ENCODE measurements around the gene MTUS2.

MTUS2 gene

DNA sequence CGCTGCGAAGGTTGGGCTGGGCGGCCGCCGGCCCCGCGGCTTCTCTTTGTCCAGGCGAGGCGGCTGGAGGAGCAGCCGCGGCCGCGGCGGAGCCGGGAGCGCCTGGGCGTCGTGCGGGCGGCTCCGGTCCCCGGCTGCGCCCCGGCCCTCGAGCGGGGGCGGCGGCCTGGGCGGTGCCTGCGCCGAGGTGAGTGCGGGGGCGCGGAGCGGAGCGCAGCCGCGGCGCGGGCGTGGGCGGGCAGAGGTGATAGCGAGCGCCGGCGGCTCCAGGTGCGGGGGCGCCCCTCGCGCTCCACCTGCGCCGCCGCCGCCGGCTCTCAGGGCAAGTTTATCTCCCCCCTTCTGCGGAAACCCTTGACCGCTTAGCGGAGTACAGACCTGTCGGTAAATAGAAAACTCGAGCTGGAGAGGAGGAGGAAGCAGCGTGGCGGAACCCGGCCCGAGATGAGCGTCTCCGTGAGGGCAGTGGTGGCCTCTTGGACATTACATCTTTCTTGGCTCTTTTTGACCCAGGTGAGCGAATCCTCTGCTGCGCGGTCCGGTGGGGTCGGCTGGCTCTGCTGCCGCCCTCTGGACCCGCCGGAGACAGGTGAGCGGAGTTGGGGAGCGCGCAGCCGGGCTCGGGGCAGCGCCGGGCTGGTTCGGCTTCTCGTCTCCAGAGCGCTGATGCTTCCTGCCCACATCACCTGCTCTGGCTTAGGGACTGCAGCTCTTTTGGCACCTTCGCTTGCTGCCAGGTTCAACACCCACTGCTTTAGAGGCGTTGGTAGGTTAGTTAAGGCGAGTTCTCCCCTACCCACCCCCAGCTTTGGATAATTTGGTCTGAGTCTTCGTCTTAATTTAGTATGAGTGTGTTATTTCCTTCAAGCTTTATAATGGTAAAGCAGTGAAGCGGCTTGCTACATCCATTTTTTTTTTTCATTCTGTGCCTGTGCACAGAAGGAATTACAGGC is at the start of gene MTUS2:
MTUS2 (plus strand) TSS at position 241 of the 953 bp plus-strand sequence.
- peak; percentile 47 for DNase-seq

DNA sequence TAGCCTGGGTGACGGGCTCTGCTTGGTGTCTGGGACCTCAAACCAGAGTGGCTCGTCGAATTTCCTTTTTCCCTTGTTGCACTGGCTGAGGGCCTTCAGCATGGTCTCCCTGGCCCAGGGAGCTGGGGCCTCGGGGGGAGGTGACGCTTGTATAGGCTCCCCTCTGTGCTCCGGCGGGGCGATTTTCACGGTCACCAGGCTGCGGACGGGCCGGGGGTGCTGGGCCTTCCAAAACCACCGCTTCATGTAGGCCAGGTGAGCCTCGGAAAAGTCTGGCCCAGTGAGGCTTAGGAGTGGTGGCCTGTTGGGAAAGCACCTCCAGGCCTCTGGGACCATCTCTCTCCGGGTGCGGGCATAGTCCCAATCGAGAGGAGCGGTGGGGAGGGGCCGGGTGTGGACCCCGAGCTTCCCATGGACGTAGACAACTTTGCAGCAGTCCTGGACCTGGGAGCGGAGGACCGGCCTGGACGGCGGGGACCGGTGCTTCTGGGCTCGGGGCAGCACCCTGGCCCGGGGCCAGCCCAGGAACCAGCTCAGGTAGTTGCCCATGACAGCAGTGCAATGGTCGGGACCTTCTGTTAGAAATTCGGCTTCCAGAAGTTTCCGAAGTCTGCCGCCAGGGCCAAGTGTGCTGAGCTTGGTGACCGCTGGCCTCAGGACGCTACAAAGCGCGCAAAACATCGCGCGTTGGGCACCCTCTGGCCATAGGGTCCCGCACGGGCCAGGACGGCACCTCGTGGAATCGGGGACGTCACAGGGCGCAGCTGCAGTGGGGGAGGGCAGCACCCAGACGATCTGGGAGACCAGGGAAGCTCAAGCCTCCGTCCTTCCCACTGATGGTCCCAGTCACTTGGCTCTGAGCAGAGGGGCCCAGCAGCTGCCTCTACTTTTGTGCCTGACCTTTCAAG is 41.6 kb upstream of the MTUS2 start:
- no peak for DNase-seq

DNA sequence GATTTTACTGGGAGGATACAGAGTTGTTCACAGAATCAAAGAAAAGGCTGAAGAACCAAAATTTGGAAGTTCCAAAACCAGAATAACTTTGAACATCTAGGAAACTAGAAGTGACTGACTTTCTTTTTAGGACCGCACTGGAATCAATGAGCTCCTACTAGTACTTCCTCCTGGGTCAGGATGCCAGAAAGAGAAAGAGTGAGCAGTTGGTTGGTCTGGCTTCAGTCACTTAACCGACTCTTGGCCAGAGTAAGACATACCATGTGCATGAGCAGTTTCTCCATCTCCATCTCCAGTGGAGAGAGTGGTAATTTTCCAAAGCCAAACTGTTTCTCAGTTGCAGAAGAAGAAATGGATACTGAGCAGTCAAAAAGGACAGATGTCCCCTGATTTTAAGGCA is 27.1 kb upstream of the MTUS2 start:
- DNase-seq = no peak

GRCh38 chr13:28794396-28794795 is 25.7 kb upstream of the MTUS2 start:
- DNase-seq = peak; percentile 55

DNA sequence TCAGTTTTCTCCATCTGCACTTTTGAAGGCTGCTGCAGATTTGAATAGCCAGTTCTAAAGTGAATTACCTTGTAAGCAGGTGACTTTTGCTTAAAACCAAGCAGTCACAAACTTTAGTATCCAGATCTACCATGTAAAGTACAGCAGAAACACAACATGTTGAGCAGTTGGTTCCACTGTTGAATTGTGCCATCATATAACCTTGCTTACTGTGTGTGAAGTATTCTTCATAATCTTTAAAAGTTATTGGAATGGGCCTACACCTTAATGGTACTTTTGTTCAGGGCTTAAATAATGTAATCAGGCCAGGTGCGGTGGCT is 23.2 kb upstream of the MTUS2 start:
- no peak for DNase-seq

- DNase-seq = no peak
Observed at GRCh38 chr13:28805193-28805819, 14.8 kb upstream of the MTUS2 start.

GRCh38 chr13:28817204-28817603 is 2.9 kb upstream of the MTUS2 start:
- no peak for DNase-seq

- DNase-seq = peak; percentile 39
Observed at GRCh38 chr13:28819046-28819730, 951 bp upstream of the MTUS2 start.

GRCh38 chr13:28819735-28820098 is 422 bp upstream of the MTUS2 start:
- peak; percentile 38 for DNase-seq

DNA sequence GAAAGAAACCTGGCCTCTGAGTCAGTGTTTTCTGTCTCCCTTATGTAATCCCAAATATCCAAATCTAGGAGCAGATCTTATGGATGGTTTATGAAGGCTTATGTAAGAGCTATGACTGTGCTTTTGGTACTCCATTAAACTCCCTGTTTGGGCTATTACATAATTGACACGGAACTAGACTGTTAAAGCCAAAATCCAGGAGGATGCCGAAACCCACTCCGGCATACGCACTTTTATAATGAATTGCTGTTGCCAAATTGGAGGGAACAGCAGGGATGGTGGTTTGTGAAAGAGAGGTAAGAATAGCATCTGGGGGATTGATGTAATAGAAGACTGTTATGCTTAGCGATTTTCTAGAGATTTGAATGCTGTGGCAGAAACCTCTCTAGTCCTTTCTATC is 2.0 kb downstream of the MTUS2 start:
- DNase-seq = no peak

DNA sequence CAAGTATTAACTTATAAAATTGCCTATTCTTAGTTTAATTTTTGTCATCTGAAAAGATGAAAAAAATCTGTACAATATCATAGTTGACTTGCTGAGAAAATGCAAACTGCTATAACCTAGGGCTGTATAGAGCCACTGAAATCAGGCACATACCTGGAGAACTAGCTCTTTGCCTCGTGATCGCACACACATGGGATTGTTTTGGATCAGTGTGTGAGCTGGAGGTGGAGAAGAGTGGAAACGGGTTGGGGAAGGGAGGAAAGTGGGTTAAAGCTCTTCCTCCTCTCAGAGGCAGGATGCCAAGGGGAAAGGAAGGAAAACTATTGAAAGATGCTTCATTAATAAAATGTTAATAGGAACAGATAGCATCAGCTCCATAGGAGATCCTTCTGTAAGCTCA is 2.7 kb downstream of the MTUS2 start:
- DNase-seq = no peak

DNA sequence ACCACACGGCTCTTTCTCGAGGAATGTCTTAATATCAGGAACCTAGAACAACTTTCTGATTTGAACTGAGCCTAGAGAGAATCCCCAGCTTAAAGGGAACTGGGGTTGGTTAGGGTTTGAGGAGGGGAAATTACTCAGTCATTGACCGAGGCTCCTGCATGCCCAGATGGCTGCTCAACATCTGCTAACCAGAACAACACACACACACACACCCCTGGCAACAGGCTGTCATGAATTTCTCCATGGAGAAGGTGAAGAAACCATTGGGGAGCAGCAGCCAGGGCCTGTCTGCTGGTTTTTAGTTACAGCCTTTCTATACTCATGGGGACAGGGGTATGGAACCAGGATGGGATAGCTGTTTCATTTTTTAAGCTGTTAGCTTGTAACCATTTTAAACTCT is 5.2 kb downstream of the MTUS2 start:
- no peak for DNase-seq

DNA sequence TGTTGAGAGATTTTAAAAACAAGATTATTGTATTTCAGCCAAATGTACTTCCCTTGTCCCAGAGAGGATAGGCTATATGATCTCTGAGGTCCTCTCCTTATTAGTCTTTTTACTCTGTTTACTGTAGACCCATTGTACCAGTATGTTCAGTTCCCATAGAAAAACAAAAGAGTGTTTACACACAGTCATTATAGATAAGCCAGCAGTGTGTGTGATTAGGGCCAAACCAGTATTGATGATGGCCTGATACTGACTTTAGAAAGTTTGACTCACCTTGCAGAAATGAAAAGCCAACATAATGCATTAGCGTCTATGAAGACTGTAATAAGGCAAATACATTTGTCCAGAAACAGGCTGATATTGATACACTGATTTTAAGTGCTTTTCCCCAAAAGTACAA is 6.2 kb downstream of the MTUS2 start:
- DNase-seq = no peak

- no peak for DNase-seq
Observed at GRCh38 chr13:28830580-28830979, 10.4 kb downstream of the MTUS2 start.

DNA sequence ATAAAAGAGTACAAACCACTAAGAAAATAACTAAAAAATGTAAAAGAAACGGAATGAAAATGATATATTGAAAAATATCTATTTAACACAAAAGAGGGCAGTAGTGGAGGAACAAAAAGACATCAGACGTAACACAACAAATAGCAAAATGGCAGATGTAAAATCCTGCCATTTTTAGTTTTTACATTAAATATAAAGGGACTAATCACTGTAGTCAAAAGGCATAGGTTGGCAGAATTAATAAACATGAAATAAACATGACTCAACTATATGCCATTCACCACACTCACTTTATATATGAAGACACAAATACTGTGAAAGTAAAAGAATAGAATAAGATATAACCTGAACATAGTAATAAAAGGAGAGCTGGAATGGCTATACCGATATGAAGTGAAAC is 11.0 kb downstream of the MTUS2 start:
- DNase-seq = no peak

GRCh38 chr13:28837111-28837510 is 17.0 kb downstream of the MTUS2 start:
- no peak for DNase-seq

GRCh38 chr13:28843639-28844038 is 23.5 kb downstream of the MTUS2 start:
- DNase-seq = no peak

- no peak for DNase-seq
Observed at GRCh38 chr13:28849441-28849840, 29.3 kb downstream of the MTUS2 start.

GRCh38 chr13:28850226-28850625 is 30.1 kb downstream of the MTUS2 start:
- no peak for DNase-seq

DNA sequence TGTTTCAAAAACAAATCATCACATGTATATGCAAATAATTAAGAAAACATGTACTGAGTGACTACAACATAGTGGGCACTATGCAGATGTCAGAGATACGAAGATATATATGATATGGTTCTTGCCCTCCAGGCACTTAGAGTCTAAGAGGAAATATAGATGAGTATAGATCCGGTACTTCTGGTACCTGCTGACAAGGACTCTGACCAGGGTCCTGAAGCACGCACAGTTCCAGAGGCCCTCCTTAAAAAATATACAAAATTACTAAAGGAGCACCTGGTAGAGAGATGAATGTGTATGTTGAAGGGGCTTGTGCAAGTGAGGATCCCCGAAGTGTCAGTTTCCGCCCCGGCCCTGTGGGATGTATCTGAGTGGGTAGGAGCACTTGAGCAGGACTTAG is 31.3 kb downstream of the MTUS2 start:
- no peak for DNase-seq

DNA sequence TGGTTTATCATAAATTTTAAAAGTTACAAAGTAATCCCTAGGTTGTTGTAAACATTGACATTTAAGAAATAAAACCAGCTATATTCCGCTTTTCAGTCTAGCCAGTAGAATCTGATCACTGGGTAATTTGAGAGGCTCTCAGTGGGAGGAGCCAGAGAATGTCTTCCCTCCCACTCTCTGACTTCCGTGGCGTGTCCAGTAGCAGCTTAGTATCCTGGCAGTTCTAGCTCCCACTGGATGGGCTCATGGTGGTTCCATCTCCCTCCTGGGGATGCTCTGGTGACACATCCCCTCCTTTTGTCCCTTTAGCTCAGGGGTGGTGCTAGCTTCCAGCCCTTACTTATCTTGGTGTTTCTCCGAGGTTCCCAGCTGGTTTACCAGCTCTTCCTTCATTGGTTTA is 34.5 kb downstream of the MTUS2 start:
- DNase-seq = no peak

DNA sequence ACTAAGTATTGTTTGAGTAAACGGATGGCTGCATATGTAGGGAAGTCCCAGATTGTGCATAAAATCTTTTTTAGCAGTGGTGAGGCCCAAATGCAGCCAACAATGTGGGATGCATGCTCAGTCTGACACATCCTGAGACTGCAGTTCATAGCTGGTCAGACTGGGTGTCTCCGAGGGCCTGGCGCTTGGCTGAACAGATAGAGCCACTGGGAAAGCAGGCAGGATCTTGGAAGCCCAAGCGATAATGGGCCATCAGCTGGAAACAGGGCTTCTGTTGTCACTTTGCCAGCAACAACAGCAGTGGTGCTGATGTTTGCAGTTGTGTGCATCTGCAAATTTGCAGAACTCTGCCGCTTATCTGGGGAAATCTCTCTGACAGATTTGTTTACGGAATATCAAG is 36.1 kb downstream of the MTUS2 start:
- DNase-seq = no peak

DNA sequence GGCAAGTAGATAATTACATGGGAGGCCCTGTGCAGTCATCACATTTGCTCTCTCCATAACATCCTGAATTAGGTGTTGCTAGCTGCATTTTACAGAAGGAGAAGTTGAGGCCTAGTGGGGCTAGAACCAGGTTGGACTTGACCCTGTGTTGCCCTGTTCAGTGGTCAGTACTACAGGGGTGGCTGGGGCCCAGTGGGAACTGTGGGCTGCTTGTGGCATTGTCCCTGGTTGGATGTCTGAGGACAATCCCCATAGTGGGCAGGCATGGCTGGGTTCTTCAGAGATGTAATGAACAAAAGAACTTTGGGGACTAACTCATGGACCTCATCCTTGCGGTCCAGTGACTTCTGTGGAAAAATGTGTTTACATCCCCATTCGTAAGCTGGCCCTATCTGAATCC is 38.9 kb downstream of the MTUS2 start:
- DNase-seq = no peak
